GM23338 (cell line): ENCODE measurements around the gene C4BPB. TPM values are rescaled to one million over a fixed set of nuclear protein-coding genes. Genes with fewer than 3 reads are reported as not detected.

ENCODE experiments used
- ATAC-seq: fragments of 200-7000 bp; cut with Tn5 transposase; 3 replicates; pipeline ENCODE4 v1.9.1; 2020
- DNase-seq: peaks from one replicate; pipeline ENCODE4 v3.0.0-alpha.2; 2015; ENCODE audit warnings: low spot score
- H2AFZ ChIP-seq: fragments of 200-600 bp; sonication (generic); 2 replicates; pipeline ENCODE4 v1.8.0; 2016; ENCODE audit warnings: antibody characterized with exemption, mild to moderate bottlenecking, moderate library complexity
- H3F3A ChIP-seq: fragments of 200-600 bp; sonication (generic); replicated peaks from 2 replicates; pipeline ENCODE4 v1.8.0; 2017; ENCODE audit warnings: antibody characterized with exemption, mixed run types, low read depth
- H3K27ac ChIP-seq: fragments of 200-600 bp; sonication (generic); 2 replicates; pipeline ENCODE4 v1.6.1; 2016; ENCODE audit warnings: low read depth
- H3K27me3 ChIP-seq: fragments of 200-600 bp; sonication (generic); 2 replicates; pipeline ENCODE4 v1.8.0; 2016; ENCODE audit warnings: mild to moderate bottlenecking, mixed run types, moderate library complexity; ENCODE audit not compliant: insufficient read depth
- H3K36me3 ChIP-seq: fragments of 200-600 bp; sonication (generic); 2 replicates; pipeline ENCODE4 v1.8.0; 2016; ENCODE audit warnings: mild to moderate bottlenecking; ENCODE audit not compliant: insufficient read depth
- H3K4me1 ChIP-seq: fragments of 200-600 bp; sonication (generic); 2 replicates; pipeline ENCODE4 v1.8.0; 2016; ENCODE audit warnings: mild to moderate bottlenecking, moderate library complexity; ENCODE audit not compliant: insufficient read depth
- H3K4me2 ChIP-seq: fragments of 200-600 bp; sonication (generic); 2 replicates; pipeline ENCODE4 v1.7.1; 2017; ENCODE audit warnings: mixed run types
- H3K4me3 ChIP-seq: fragments of 200-600 bp; sonication (generic); 2 replicates; pipeline ENCODE4 v1.6.1; 2016; ENCODE audit warnings: mixed run types
- H3K79me2 ChIP-seq: fragments of 200-600 bp; sonication (generic); replicated peaks from 2 replicates; pipeline ENCODE4 v1.8.0; 2017; ENCODE audit warnings: mild to moderate bottlenecking; ENCODE audit not compliant: insufficient read depth
- H3K9me2 ChIP-seq: fragments of 200-600 bp; sonication (generic); 2 replicates; pipeline ENCODE4 v1.8.0; 2017; ENCODE audit not compliant: insufficient read depth
- H4K20me1 ChIP-seq: fragments of 200-600 bp; sonication (generic); replicated peaks from 2 replicates; pipeline ENCODE4 v1.8.0; 2017; ENCODE audit warnings: mild to moderate bottlenecking; ENCODE audit not compliant: insufficient read depth
- H3K27ac Mint-ChIP-seq: 2 replicates; pipeline ENCODE4 v1.8.0; 2020; ENCODE audit warnings: inconsistent platforms, mild to moderate bottlenecking, moderate library complexity, mixed read lengths
- H3K27me3 Mint-ChIP-seq: 3 replicates; pipeline ENCODE4 v1.8.0; 2022; ENCODE audit warnings: low read depth, mild to moderate bottlenecking, moderate library complexity, mixed read lengths, inconsistent platforms; ENCODE audit not compliant: insufficient read depth, poor library complexity
- H3K36me3 Mint-ChIP-seq: 3 replicates; pipeline ENCODE4 v1.8.0; 2021; ENCODE audit warnings: low read depth, mild to moderate bottlenecking, inconsistent platforms, moderate library complexity, mixed read lengths
- H3K4me1 Mint-ChIP-seq: 3 replicates; pipeline ENCODE4 v1.8.0; 2020; ENCODE audit warnings: mild to moderate bottlenecking, inconsistent platforms, mixed read lengths
- H3K4me3 Mint-ChIP-seq: 3 replicates; pipeline ENCODE4 v1.8.0; 2021; ENCODE audit warnings: moderate library complexity, mild to moderate bottlenecking, inconsistent platforms, mixed read lengths
- H3K9me3 Mint-ChIP-seq: 3 replicates; pipeline ENCODE4 v1.8.0; 2020; ENCODE audit warnings: moderate library complexity, mild to moderate bottlenecking, inconsistent platforms, mixed read lengths
- CREB1 ChIP-seq: fragments of 250-450 bp; sonication (Bioruptor Pico); IDR thresholded peaks from 2 replicates; pipeline ENCODE4 v1.5.0; 2020; ENCODE audit warnings: low read depth, mild to moderate bottlenecking, moderate library complexity
- CTCF ChIP-seq, 2 experiments: fragments of 200-600 bp in 1 of 2; sonication (generic) in 1 of 2; conservative IDR thresholded peaks; 2 replicates each; pipeline versions ENCODE4 v1.5.1 to v1.6.1; 2016 to 2017; ENCODE audit warnings: antibody characterized with exemption in 2 of 2, low read depth in 2 of 2, mild to moderate bottlenecking in 2 of 2, moderate library complexity in 1 of 2
- ETS1 ChIP-seq: IDR thresholded peaks from 2 replicates; pipeline ENCODE4 v1.6.1; 2016; ENCODE audit warnings: antibody characterized with exemption
- EZH2phosphoT487 ChIP-seq: fragments of 200-600 bp; sonication (generic); IDR thresholded peaks from one replicate; pipeline ENCODE4 v1.8.1; 2018; ENCODE audit warnings: antibody characterized with exemption; ENCODE audit not compliant: unreplicated experiment
- JUNB ChIP-seq: IDR thresholded peaks from one replicate; pipeline ENCODE4 v1.6.1; 2016; ENCODE audit warnings: antibody characterized with exemption; ENCODE audit not compliant: unreplicated experiment
- NANOG ChIP-seq: IDR thresholded peaks from 2 replicates; pipeline ENCODE4 v1.6.1; 2016; ENCODE audit warnings: antibody characterized with exemption, borderline replicate concordance
- POLR2AphosphoS5 ChIP-seq: IDR thresholded peaks from 2 replicates; pipeline ENCODE4 v1.6.1; 2016; ENCODE audit warnings: antibody characterized with exemption, low read depth
- STAT1 ChIP-seq: IDR thresholded peaks from one replicate; pipeline ENCODE4 v1.6.1; 2016; ENCODE audit warnings: antibody characterized with exemption; ENCODE audit not compliant: unreplicated experiment
- ZNF331 ChIP-seq: fragments of 250-450 bp; sonication (Bioruptor Pico); IDR thresholded peaks from 2 replicates; pipeline ENCODE4 v1.5.0; 2020; ENCODE audit warnings: low read depth, mild to moderate bottlenecking, moderate library complexity
- polyA plus RNA-seq: library from polyadenylated mRNA; unstranded; fragments of >200 nt; fragmentation: Nextera tagmentation; extraction: Ambion mirVana; gene quantifications from 2 replicates; pipeline ENCODE4 v1.2.1, GENCODE V29; 2016
- total RNA-seq: library from RNA; depleted of rRNA; stranded (reverse); fragments of >200 nt; shearing (Covaris generic); gene quantifications from 2 replicates; pipeline ENCODE4 v1.2.3, GENCODE V29; 2014
- TF ChIP-seq, protein P1 (sequence below): IDR thresholded peaks from one replicate; pipeline ENCODE4 v1.6.1; 2018; ENCODE audit warnings: antibody characterized with exemption; ENCODE audit not compliant: unreplicated experiment

The C4BPB gene
- total and polyA plus RNA-seq, 2 experiments from 2014 or later, result not detected

DNA sequence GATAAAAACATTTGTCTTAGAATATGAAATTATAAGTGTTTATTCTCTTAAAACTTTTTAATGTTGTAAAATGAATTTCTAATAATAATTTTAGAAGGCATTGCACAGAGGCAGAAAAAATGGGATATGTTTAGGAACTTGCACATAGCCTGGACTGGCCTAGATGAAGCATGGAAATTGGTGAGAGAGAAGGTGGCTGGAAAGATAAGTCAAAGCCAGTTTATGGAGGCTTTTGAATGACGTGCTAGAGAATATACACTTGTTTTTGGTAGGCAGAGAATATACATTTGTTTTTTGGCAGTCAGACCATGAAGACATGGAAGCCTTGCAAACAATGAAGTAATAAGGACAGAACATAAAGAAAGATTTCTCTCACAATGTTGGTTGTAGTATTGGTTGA lies 13.1 kb downstream of the C4BPB start:
- no peaks in the 10 kb centered on the region; the same call in 1 of the 2 replicates for H3K36me3 ChIP-seq
- ATAC-seq (no peak), DNase-seq (no peak)
- no peaks in the 10 kb centered on the region for H3K27me3 Mint-ChIP-seq
- peaks cover 23% of the 10 kb centered on the region for H3K9me2 ChIP-seq
- H4K20me1 ChIP-seq, result no peaks in the 10 kb centered on the region
- no peak overlapping the region for H3K4me3 Mint-ChIP-seq
- peaks cover 28% of the 10 kb centered on the region for H3K9me3 Mint-ChIP-seq
- no peak overlapping the region for H3K27ac ChIP-seq
- H3K4me1 ChIP-seq, result no peaks in the 10 kb centered on the region
- H3K36me3 Mint-ChIP-seq, result peaks cover 11% of the 10 kb centered on the region; the same call in 2 of the 3 replicates
- no peaks in the 10 kb centered on the region for H3K79me2 ChIP-seq
- H3K4me2 ChIP-seq, result no peak overlapping the region
- H3K4me3 ChIP-seq, result no peak overlapping the region
- no peak overlapping the region for H2AFZ ChIP-seq
- peaks cover 1% of the 10 kb centered on the region; the same call in 2 of the 3 replicates for H3K4me1 Mint-ChIP-seq
- H3F3A ChIP-seq, result no peaks in the 10 kb centered on the region
- H3K27ac Mint-ChIP-seq, result no peak overlapping the region
- TF ChIP-seq, protein P1, sequence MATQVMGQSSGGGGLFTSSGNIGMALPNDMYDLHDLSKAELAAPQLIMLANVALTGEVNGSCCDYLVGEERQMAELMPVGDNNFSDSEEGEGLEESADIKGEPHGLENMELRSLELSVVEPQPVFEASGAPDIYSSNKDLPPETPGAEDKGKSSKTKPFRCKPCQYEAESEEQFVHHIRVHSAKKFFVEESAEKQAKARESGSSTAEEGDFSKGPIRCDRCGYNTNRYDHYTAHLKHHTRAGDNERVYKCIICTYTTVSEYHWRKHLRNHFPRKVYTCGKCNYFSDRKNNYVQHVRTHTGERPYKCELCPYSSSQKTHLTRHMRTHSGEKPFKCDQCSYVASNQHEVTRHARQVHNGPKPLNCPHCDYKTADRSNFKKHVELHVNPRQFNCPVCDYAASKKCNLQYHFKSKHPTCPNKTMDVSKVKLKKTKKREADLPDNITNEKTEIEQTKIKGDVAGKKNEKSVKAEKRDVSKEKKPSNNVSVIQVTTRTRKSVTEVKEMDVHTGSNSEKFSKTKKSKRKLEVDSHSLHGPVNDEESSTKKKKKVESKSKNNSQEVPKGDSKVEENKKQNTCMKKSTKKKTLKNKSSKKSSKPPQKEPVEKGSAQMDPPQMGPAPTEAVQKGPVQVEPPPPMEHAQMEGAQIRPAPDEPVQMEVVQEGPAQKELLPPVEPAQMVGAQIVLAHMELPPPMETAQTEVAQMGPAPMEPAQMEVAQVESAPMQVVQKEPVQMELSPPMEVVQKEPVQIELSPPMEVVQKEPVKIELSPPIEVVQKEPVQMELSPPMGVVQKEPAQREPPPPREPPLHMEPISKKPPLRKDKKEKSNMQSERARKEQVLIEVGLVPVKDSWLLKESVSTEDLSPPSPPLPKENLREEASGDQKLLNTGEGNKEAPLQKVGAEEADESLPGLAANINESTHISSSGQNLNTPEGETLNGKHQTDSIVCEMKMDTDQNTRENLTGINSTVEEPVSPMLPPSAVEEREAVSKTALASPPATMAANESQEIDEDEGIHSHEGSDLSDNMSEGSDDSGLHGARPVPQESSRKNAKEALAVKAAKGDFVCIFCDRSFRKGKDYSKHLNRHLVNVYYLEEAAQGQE, result no peak
- TF ChIP-seq CTCF (conservative IDR thresholded peaks at IDR 0.05; ENCODE audit: low read depth in 2 of 2) (no peak), EZH2phosphoT487 (no peak), ETS1 (no peak), STAT1 (no peak)
- H3K27me3 ChIP-seq, result no peaks in the 10 kb centered on the region

GRCh38 chr1:207102146-207102545 lies 13.5 kb downstream of the C4BPB start:
- Histone ChIP-seq H3K4me2 (no peak overlapping the region), H3K4me3 (no peak overlapping the region), H2AFZ (no peak overlapping the region), H3F3A (no peaks in the 10 kb centered on the region), H3K27me3 (no peaks in the 10 kb centered on the region), H3K79me2 (no peaks in the 10 kb centered on the region), H3K4me1 (no peaks in the 10 kb centered on the region), H3K27ac (no peak overlapping the region), H3K36me3 (no peaks in the 10 kb centered on the region; the same call in 1 of the 2 replicates), H3K9me2 (peaks cover 23% of the 10 kb centered on the region), H4K20me1 (no peaks in the 10 kb centered on the region)
- ATAC-seq (no peak), DNase-seq (no peak)
- no peaks in the 10 kb centered on the region for H3K27me3 Mint-ChIP-seq
- no peak overlapping the region for H3K4me3 Mint-ChIP-seq
- H3K9me3 Mint-ChIP-seq, result peaks cover 27% of the 10 kb centered on the region
- H3K27ac Mint-ChIP-seq, result no peak overlapping the region
- H3K36me3 Mint-ChIP-seq, result peaks cover 11% of the 10 kb centered on the region; the same call in 2 of the 3 replicates
- H3K4me1 Mint-ChIP-seq, result peaks cover 4% of the 10 kb centered on the region; the same call in 2 of the 3 replicates
- TF ChIP-seq CTCF (conservative IDR thresholded peaks at IDR 0.05; ENCODE audit: low read depth in 2 of 2) (no peak), JUNB (no peak), EZH2phosphoT487 (no peak), CREB1 (CRISPR knock-in tag) (no peak), POLR2AphosphoS5 (no peak), NANOG (no peak), ZNF331 (CRISPR knock-in tag) (no peak)
- TF ChIP-seq, protein P1, result no peak
